Measurements from ENCODE around the gene MAD1L1. TPM values are rescaled to one million over a fixed set of nuclear protein-coding genes. Genes with fewer than 3 reads are reported as not detected.

MAD1L1 gene
- total and polyA plus RNA-seq, 2 of the 8 experiments (the other 6 are each of a cell fraction or from before 2014, with no cell fraction given) = 40.4 to 44.6 TPM

DNA sequence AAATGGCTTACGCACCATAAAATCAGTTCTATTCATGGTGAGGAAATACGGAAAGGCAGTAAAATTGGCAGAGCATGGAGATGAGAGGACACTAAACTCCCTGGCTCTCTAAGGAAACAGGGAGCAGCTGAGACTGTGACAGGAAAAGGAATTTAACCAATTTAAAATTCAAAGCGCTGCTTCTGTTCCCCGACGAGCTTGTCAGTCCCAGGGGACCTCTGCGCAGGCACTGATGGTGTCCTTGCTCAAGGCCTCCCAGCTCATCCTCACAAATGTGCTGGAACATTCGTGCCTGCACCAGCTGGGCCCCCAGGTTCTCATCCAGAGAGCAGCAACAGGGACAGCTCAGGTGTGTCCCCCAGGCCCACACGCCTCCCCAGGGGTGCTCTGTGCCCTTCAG, 101.4 kb downstream of the MAD1L1 start:
- DNase-seq (ENCODE audit: low read depth in 1 of 2, low spot score in 2 of 2) (no peak), FAIRE-seq (no peak)
- Histone ChIP-seq H2BK5ac (ENCODE audit: low read depth, low read length) (no peak overlapping the region), H3K27me3 (replicated peaks in 1 of 4; ENCODE audit: control insufficient read depth in 3 of 4, extremely low read depth in 1 of 4, insufficient read depth in 3 of 4, low read length in 3 of 4) (no peaks in the 10 kb centered on the region), H4K91ac (replicated peaks; ENCODE audit: insufficient read length, low read length) (no peak overlapping the region), H4K5ac (ENCODE audit: insufficient read length, low read depth, low read length) (no peak overlapping the region), H3K79me2 (ENCODE audit: control insufficient read depth in 1 of 2, insufficient read depth in 2 of 2, low read length in 2 of 2) (no peaks in the 10 kb centered on the region), H2AK5ac (ENCODE audit: low read depth, low read length) (no peak overlapping the region), H3K36me3 (ENCODE audit: control insufficient read depth in 2 of 4, insufficient read depth in 4 of 4, low read length in 3 of 4) (peaks cover 0 to 13% (median 8%) of the 10 kb centered on the region in 4 experiments; a peak in 5 of 8 replicates), H2BK120ac (replicated peaks; ENCODE audit: low read depth, low read length) (no peak overlapping the region), H2BK15ac (ENCODE audit: low read length) (no peak overlapping the region), H3K14ac (ENCODE audit: insufficient read length) (no peak overlapping the region), H3K56ac (replicated peaks; ENCODE audit: insufficient read length, low read depth, low read length) (no peak overlapping the region), H3K4ac (replicated peaks; ENCODE audit: insufficient read length, low read depth, low read length) (no peak overlapping the region), H2BK20ac (ENCODE audit: low read length) (no peak overlapping the region), H3K4me1 (replicated peaks in 1 of 4; ENCODE audit: control insufficient read depth in 3 of 4, insufficient read depth in 4 of 4, low read length in 3 of 4) (no peaks in the 10 kb centered on the region), H3K79me1 (ENCODE audit: low read depth, low read length) (peaks cover 3% of the 10 kb centered on the region; the same call in 1 of the 2 replicates), H2BK12ac (ENCODE audit: low read depth, low read length) (no peak overlapping the region), H3K23ac (ENCODE audit: insufficient read length) (no peak overlapping the region), H3K9ac (replicated peaks in 1 of 4; ENCODE audit: extremely low read depth in 1 of 4, low read depth in 3 of 4, low read length in 3 of 4) (no peak overlapping the region), H4K20me1 (replicated peaks in 1 of 2; ENCODE audit: control insufficient read depth in 1 of 2, insufficient read depth in 2 of 2, low read length in 2 of 2) (peaks cover 2% of the 10 kb centered on the region in 2 experiments), H3K18ac (ENCODE audit: extremely low read depth, low read length) (no peak overlapping the region), H3K4me2 (ENCODE audit: insufficient read depth in 1 of 2, low read depth in 2 of 2, low read length in 2 of 2) (no peak overlapping the region), H4K8ac (ENCODE audit: extremely low read depth, insufficient read depth, low read length) (no peak overlapping the region), H3K23me2 (ENCODE audit: low read depth, low read length) (no peaks in the 10 kb centered on the region), H3K27ac (ENCODE audit: low read depth, low read length) (no peak overlapping the region), H2AFZ (ENCODE audit: low read length) (no peak overlapping the region), H3K4me3 (ENCODE audit: extremely low read depth in 1 of 4, insufficient read depth in 2 of 4, low read depth in 3 of 4, low read length in 4 of 4) (no peak overlapping the region), H3K9me3 (ENCODE audit: insufficient read depth in 2 of 2, low read depth in 1 of 2, low read length in 1 of 2) (peaks cover 0 to 3% of the 10 kb centered on the region in 2 experiments; a peak in 2 of 4 replicates)
- no peak for TF ChIP-seq POU5F1 (IDR thresholded peaks at IDR 0.05; ENCODE audit: low read depth, low read length)
- TF ChIP-seq, protein P1, sequence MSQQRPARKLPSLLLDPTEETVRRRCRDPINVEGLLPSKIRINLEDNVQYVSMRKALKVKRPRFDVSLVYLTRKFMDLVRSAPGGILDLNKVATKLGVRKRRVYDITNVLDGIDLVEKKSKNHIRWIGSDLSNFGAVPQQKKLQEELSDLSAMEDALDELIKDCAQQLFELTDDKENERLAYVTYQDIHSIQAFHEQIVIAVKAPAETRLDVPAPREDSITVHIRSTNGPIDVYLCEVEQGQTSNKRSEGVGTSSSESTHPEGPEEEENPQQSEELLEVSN (IDR thresholded peaks at IDR 0.05) = no peak
- TF ChIP-seq CHD1 (IDR thresholded peaks at IDR 0.05; ENCODE audit: low read depth, low read length) = no peak
- no peak for TF ChIP-seq SP2 (IDR thresholded peaks at IDR 0.05; ENCODE audit: low read length)
- TF ChIP-seq, protein P2, sequence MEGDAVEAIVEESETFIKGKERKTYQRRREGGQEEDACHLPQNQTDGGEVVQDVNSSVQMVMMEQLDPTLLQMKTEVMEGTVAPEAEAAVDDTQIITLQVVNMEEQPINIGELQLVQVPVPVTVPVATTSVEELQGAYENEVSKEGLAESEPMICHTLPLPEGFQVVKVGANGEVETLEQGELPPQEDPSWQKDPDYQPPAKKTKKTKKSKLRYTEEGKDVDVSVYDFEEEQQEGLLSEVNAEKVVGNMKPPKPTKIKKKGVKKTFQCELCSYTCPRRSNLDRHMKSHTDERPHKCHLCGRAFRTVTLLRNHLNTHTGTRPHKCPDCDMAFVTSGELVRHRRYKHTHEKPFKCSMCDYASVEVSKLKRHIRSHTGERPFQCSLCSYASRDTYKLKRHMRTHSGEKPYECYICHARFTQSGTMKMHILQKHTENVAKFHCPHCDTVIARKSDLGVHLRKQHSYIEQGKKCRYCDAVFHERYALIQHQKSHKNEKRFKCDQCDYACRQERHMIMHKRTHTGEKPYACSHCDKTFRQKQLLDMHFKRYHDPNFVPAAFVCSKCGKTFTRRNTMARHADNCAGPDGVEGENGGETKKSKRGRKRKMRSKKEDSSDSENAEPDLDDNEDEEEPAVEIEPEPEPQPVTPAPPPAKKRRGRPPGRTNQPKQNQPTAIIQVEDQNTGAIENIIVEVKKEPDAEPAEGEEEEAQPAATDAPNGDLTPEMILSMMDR (IDR thresholded peaks at IDR 0.05; ENCODE audit: control extremely low read depth in 1 of 3, insufficient read depth in 1 of 3, low read depth in 1 of 3, low read length in 3 of 3) = no peak
- ChIA-PET POLR2A (ENCODE audit: partially characterized antibody) (interaction anchor here (1.1 kb wide), 1 partner anchor 18 kb away, joined by 4 read pairs; no protein-coding TSS in a partner anchor), CTCF (ENCODE audit: partially characterized antibody) (interaction anchor here (0.6 to 4.9 kb wide), 6 partner anchors 16 to 54 kb away, joined by 3 to 28 read pairs (median 4); no protein-coding TSS in a partner anchor)
- WGBS, 2 experiments (ENCODE audit: extremely low coverage in 1 of 2, insufficient coverage in 1 of 2, insufficient read length in 1 of 2, insufficient replicate concordance in 2 of 2, low coverage in 1 of 2, low lambda C conversion rate in 2 of 2, missing lambda C conversion rate in 1 of 2) = 95% methylated on average over 8 of the region's 8 CpGs; no CpG with 5 or more reads in 1 of the 2 experiments
